Left forelimb (tissue), 1 donor: Measurements from ENCODE around the gene HASPIN.
"Not testable (repeated sequence)": the region's sequence is repeated elsewhere in the genome, so short reads cannot be mapped to it uniquely, and the experiment has no call there.

Experiments
- DNase-seq: peaks from one replicate; pipeline ENCODE4 v3.0.0-alpha.2; 2018; ENCODE audit warnings: low spot score

Gene HASPIN

DNA sequence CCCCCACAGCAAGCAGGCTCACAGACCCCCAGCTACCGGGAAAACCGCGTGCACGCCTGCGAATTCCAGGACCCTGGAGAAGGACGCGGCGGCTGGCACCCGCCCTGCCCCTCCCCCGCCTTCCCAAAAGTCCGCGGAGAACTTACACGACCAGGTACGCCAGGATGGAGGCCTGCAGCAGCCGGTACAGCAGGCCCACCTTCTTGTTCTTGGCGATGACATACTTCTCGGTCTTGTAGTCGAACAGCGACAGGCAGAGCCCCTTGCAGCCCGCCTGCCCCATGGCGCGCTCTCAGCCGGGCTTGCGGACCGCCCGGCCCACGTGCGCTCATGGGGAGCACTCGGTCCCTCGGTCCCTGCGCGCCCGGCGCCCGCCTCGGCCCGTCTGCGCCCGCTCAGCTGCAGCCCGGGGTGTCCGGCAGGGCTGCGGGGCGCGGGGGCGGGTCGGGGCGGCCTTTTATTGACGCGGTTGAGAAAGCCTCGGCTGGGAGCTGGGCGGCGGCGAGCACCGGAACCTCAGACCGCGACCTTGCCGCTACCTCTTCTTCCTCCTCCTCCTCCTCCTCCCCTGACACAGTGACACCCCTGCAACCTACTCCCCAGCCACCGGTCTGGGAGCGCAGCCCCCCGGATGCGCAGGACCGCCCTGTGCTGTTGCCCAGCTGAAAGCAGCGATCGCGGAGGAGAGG lies 27.8 kb upstream of the HASPIN start, which contains the start of gene P2RX5:
Gene P2RX5, minus strand, starts transcription at position 433 of the 689 bp plus-strand sequence. Its CDS starts 150 bp downstream, at position 283.
- DNase-seq: no peak

DNA sequence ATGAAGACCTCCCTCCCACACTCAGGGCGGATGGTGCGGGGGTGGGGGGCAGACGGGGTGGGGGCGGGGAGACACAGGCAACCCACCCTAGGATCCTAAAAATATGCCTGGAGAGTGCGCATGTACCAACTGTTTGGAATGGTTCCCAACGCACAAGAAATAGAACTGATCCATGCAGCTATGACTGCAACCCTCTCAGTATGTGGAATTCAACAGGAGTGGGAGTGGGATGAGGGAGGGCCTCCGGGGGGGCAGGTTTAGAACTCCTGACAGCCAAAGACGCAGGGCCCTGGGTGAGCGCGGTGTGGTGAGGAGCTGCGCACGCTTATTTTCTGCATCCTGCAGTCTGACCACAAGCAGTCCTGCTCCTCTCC lies 26.6 kb upstream of the HASPIN start:
- DNase-seq: no peak

DNA sequence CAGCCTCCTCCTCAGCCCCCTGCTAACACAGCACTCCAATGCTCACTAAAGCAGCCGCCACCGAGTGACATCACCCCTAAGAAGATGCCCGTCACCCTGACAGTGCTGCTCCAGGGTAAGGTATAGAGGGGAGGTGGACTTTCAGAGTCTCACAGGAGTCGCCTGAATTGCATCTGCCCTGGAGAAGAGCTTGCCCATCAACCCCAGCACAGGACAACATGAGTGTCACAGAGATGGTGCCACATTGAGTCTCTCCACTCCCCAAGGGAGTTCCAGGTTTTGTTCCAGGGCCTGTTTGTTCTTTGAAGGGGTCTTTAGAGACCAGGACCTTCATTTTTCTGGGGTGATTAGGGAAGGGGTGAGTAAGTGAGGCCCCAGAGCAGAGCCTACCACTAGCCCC lies 25.6 kb upstream of the HASPIN start:
- DNase-seq: no peak

DNA sequence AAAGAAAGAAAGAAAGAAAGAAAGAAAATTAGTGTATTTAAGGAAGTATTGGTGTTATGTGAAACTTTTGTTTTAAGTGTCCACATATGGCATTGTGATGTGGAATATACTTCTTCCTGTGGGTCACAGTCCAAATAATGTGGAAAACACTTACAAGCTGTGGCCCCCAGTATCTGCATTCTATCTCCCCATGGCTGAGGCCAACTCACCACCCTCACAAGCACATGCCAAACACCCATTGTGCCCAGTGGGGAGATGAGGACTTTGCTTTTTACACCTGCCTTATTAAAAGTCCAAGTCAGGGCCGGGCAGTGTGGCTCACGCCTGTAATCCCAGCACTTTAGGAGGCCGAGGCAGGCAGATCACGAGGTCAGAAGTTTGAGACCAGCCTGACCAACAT lies 23.8 kb upstream of the HASPIN start:
- DNase-seq: no peak

DNA sequence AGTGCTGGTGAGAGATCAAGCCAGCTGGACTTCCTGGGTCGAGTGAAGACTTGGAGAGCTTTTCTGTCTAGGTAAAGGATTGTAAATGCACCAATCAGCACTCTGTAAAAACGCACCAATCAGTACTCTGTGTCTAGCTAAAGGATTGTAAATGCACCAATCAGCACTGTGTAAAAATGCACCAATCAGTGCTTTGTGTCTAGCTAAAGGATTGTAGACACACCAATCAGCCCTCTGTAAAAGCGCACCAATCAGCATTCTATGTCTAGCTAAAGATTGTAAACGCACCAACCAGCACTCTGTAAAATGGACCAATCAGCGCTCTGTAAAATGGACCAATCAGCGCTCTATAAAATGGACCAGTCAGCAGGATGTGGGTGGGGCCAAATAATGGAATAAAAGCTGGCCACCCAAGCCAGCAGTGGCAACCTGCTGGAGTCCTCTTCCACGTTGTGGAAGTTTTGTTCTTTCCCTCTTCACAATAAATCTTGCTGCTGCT lies 21.6 kb upstream of the HASPIN start:
- not testable (repeated sequence) for DNase-seq

DNA sequence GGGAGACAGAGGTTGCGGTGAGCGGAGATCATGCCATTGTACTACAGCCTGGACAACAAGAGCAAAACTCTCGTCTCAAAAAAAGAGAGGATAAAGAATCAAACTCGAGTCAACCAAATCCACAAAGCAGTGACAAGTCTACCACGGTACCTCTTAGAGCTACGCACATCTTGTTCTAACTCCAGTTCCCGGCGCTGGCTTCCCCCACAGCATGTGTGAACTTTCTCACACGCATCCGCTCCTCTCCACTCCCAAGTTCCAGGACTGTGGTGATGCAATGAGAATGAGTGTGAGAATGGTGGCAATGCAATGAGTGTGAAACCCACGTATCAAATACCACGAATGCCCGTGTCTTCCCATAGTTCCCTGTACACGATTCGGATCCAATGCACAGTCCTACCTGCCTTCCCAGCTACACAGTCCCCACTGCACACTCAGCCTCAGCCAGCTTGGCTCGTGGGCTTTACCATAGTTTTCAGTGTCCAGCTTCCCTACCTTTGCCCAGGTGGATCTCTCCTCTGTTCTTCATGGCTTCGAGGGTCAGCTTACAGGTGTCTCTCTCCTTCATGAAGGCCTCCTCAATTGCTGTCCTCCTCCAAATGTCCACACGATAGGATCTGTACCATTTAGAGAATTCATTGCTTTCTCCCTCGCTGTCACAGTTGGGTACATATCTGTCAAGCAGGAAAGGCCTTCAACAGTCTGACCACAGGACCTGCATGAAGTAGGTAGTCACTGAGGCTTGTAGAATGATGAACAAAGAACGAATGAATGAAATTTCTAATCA lies 18.6 kb upstream of the HASPIN start:
- no peak for DNase-seq

DNA sequence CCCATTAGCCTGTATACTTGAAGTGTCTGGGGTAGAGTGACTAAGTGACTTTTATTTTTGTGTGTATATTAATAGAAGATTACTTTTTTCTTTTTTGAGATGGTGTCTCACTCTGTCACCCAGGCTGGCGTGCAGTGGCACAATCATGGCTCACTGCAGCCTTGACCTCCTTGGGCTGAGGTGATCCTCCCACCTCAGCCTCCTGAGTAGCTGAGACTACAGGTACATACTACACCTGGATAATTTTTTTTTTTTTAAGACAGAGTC lies 18.1 kb upstream of the HASPIN start:
- not testable (repeated sequence) for DNase-seq

DNA sequence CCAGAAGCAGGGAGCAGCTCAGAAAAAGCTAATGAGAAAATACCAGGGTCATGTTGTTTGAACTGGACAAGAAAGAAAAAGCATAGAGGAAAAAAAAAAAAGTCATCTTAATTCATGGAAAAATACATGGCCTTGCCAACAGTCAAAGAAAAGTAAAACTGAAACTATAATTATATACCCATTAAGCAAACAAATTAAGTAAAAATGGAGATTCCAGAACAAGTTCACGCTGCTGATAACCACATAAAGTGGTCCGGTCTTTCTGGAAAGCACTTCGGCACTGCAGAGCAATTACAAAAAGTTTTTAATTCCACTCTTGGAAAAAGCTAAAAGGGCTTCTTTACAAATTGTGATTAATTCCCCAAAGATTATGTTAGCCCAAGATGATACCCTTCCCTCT lies 15.3 kb upstream of the HASPIN start:
- no peak for DNase-seq

DNA sequence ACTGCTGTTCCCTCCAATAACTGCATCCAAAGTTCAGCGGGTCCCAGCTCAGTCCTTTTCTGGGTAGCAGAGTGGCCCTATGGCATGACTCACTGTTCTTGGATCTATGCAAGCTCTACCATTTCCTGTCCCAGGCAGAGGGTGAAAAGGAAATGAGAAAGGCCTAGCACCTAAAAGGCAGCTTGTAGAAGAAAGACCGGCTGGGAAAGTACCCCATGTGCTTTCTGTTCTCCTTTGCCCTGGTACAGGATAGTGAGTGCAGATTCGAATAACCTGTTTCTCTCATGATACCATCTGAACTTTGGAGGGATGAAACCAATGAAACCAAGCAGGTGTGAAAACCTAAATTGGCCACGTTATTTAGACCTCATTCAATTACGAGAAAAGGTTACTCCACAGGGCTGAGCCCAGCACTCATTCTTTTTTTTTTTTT lies 12.7 kb upstream of the HASPIN start:
- DNase-seq: no peak

DNA sequence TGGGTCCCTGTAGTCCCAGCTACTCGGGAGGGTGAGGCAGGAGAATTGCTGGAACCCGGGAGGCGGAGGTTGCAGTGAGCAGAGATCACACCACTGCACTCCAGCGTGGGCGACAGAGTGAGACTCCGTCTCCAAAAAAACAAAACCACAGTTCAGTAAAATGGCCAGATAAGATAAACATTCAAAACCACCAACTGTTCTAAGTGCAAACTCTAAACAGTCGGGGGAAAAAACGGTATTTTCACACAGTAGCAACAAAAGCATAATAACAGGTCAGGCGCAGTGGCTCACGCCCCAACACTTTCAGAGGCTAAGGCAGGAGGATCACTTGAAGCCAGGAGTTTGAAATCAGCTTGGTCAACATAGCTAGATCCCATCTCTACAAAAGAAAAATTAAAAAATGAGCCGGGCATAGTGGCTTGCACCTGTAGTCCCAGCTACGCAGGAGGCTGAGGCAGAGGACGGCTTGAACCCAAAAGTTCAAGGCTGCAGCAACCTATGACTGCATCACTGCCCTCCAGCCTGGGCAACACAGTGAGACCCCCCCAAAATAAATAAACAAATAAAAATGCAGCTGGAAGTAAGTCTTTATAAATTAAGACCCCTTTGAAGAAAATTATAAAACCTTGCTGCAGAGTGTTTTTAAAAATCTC lies 10.8 kb upstream of the HASPIN start:
- no peak for DNase-seq

DNA sequence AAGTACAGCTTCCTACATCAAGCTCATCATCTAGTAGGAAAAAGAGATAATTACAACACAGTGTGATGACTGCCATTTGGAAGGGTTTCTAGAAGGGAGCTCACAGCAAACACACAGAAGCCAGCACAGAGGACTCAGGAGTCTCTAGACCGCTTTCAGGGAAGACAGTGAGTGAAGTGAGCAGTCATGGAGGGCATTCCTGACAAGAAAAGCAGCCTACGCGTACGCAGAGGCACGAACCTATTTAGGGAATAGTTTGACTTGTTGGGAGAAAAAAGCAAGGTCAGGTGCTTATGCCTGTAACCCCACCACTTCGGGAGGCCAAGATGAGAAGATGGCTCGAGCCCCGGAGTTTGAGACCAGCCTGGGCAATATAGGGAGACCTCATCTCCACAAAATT lies 8.4 kb upstream of the HASPIN start:
- no peak for DNase-seq

DNA sequence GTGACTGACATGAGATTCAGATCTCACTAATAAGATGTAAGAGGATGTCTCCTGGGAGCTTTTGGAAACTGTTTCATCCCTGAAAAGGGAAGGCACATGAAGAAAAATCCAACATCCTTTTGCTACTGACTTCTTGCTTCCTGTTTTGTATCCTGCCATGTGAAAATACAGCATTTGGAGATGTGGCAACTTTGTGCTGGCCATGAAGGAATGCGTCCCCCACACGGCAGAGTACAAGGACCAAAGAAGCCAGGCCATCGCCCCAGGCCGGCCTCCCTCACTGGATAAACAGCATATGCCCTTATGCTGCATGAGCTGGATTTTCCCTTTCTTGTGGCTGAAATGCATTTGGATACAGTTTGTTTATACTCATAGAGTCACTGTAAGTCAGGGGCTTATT lies 5.5 kb upstream of the HASPIN start:
- DNase-seq: no peak

DNA sequence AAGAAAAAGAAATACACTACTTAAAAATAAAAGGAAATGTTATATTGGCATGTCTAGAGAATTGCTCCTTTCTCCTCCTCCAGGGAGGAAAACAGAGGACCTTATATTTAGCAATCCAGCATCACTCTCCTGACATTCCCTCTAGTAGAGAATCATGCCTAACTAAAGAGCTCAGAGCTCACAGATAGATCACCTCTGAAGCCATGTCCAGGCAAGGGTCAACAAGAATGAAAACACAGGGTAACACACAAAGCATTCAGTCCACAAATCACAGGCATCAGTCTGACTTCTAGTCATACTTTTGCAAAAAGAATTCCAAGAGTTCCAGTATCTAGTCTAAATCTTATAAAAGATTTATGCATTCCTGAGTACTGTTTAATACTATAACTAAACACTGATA lies 4.4 kb upstream of the HASPIN start:
- no peak for DNase-seq

DNA sequence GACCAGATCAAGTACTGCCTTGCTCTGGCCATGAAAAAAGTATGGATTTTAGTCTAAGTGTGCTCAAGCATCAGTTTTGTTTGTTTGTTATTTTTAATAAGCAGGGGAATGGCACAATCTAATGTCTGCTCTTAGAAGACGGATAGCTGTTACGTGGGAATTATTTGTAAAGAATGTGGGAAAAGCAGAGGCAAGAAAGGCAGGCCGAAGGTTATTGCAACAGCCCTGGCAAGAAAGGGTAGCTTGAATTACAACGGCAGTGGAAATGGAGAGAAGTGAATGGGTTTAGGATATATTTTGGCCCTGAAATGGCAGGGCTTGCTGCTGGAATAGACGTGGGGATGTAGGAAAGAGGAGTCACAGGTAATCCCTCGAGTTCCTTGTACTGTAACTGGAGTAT lies 987 bp upstream of the HASPIN start:
- DNase-seq: no peak

DNA sequence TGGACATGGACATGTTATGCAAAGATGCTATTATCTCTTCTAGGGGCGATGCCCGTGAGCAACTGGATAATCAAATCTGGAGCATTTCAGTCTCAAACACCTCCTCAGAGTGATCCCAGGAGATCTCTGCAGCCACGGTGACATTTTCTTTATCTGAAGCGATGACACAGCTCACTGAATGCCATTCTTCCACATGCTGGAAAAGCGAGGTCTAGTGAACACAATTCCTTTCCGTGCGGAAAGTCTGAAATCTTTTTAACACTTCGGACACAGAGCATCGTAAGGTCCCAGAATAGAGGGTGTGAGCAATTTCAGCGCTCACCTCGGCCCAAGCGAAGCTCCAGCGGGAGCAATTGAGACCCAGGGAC lies 531 bp upstream of the HASPIN start:
- no peak for DNase-seq

DNA sequence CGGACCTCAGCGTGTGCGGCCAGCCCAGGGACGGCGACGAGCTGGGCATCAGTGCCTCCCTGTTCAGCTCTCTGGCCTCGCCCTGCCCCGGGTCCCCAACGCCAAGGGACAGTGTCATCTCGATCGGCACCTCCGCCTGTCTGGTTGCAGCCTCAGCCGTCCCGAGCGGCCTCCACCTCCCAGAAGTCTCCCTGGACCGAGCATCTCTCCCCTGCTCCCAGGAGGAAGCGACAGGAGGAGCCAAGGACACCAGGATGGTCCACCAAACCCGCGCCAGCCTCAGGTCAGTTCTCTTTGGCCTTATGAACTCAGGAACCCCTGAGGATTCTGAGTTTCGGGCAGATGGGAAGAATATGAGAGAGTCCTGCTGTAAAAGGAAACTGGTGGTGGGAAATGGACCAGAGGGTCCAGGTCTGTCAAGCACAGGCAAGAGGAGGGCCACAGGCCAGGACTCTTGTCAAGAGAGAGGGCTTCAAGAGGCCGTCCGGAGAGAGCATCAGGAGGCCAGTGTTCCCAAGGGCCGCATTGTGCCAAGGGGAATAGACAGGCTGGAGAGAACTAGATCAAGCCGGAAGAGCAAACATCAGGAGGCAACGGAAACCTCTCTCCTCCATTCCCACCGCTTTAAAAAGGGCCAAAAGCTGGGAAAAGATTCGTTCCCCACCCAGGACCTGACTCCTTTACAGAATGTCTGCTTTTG lies 825 bp downstream of the HASPIN start:
- DNase-seq: no peak

DNA sequence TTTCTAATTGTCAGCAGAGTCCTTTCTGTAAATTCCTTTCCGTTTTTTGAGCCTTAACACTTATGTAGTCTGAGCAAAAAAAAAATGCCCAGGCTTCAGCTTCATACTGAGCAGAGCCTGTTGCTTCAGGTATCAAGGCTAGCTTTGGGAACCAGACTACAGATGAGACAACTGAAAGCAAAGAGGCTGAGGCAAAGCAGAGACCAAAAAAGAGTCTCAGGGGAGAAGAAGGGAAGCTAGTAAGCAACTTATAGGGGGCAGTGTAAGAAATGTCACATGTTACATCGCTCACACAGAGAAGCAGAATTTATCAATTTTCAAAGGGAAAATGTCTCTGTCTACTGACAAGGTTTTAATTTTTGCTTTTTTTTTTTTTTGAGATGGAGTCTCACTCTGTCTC lies 3.3 kb downstream of the HASPIN start:
- no peak for DNase-seq

DNA sequence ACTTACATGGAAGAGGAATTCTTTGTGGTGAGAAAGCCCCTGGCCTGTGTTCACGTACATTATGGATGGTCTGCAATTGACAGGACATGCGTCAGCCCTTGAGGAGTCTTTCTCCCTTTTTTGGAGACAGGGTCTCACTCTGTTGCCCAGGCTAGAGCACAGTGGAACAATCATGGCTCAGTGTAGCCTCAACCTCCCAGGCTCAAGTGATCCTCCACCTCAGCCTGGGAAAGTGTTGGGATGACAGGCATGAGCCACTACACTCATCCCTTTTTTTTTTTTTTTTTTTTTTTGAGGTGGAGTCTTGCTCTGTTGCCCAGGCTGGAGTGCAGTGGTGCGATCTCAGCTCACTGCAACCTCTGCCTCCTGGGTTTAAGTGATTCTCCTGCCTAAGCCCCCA lies 4.4 kb downstream of the HASPIN start:
- DNase-seq: not testable (repeated sequence)

DNA sequence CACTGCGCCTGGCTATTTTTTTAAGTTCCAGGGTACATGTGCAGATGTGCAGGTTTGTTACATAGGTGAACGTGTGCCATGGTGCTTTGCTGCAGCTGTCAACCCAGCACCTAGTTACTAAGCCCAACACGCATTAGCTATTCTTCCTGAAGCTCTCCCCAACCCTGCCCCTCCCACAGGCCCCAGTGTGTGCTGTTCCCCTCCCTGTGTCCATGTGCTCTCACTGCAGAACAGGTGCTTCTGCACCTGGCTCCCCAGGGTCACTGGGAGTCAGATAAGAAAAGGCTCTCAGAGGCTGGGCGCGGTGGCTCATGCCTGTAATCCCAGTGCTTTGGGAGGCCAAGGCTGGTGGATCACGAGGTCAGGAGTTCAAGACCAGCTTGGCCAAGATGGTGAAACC lies 6.2 kb downstream of the HASPIN start:
- DNase-seq: no peak

DNA sequence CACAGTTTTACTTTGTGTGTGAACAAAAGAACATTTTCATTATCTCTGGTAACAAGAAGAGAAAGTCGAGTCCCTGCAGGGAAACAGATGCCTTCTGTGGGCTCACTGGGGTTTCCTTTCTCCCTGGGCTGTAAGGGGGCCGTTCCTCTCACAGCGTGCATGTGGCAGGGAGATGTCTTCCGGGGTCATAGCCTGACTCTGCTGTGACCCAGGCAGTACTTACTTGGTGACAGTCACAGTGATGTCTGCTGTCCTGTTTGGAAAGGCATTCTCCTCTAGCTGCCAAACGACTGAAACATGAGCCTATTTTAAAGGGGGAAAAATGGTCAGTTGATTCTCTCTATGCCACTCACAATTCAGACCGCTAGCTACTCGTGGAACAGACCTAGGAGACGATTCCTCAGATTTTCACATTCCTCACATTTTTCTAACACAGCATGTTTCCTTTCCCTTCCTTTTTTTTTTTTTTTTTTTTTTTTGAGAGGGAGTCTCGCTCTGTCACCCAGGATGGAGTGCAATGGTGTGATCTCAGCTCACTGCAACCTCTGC lies 7.3 kb downstream of the HASPIN start:
- DNase-seq: no peak

DNA sequence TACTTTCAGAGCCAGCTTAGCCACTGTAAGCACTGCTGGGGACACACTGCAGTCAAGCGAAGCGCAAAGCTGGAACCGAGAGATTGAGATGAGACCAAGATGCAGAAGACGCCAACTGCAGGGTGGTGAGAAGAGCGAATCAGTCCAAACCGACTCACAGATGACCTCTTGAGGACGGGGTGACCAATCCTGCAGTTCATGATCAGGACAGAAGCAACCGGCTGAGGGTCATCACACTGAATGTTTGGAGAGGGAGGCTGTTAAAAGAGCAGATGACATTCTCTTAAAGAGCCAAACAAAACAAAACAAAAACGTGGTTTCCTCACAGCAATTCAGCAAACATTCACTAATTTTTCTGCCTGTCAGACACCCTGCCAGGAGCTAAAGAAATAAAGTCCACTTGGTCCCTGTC lies 8.5 kb downstream of the HASPIN start:
- no peak for DNase-seq

DNA sequence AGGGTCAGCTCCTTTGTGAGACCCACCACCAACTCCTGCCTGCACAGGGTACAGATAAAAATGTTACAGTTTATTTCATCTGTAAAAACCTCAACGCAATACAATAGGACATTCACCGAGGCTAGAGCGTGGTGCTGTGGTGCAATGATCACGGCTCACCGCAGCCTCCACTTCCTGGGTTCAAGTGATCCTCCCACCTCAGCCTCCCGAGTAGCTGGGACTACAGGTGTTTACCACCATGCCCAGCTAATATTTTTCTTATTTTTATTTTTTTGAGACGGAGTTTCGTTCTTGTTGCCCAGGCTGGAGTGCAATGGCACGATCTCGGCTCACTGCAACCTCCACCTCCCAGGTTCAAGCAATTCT lies 11.2 kb downstream of the HASPIN start:
- DNase-seq: not testable (repeated sequence)
